ENCODE results near the gene LRCOL1.

Gene LRCOL1

GRCh38 chr12:132563911-132564310, 46.5 kb downstream of the LRCOL1 start:
- Mint-ChIP-seq H3K27ac (no peak overlapping the region), H3K36me3 (no peaks in the 10 kb centered on the region), H3K27me3 (no peaks in the 10 kb centered on the region), H3K9me3 (ENCODE audit: low read depth) (no peaks in the 10 kb centered on the region), H3K4me3 (no peak overlapping the region), H3K4me1 (ENCODE audit: low read depth) (peaks cover 6% of the 10 kb centered on the region)

GRCh38 chr12:132562489-132563021, 47.8 kb downstream of the LRCOL1 start:
- Mint-ChIP-seq H3K4me1 (ENCODE audit: low read depth) (peaks cover 13% of the 10 kb centered on the region), H3K27me3 (peaks cover 1% of the 10 kb centered on the region), H3K4me3 (no peak overlapping the region), H3K36me3 (no peaks in the 10 kb centered on the region), H3K9me3 (ENCODE audit: low read depth) (no peaks in the 10 kb centered on the region), H3K27ac (no peak overlapping the region)

GRCh38 chr12:132561427-132562156, 48.8 kb downstream of the LRCOL1 start:
- Mint-ChIP-seq H3K9me3 (ENCODE audit: low read depth) (no peaks in the 10 kb centered on the region), H3K4me1 (ENCODE audit: low read depth) (peaks cover 13% of the 10 kb centered on the region), H3K27me3 (peaks cover 1% of the 10 kb centered on the region), H3K27ac (no peak overlapping the region), H3K4me3 (peak overlapping the region; percentile 81), H3K36me3 (no peaks in the 10 kb centered on the region)

- H3K27me3 Mint-ChIP-seq = peaks cover 1% of the 10 kb centered on the region
- peaks cover 13% of the 10 kb centered on the region for H3K4me1 Mint-ChIP-seq (ENCODE audit: low read depth)
- H3K27ac Mint-ChIP-seq = no peak overlapping the region
- H3K36me3 Mint-ChIP-seq = no peaks in the 10 kb centered on the region
- peak overlapping the region; percentile 81 for H3K4me3 Mint-ChIP-seq
- H3K9me3 Mint-ChIP-seq (ENCODE audit: low read depth) = no peaks in the 10 kb centered on the region
These were observed 49.6 kb downstream of the LRCOL1 start for GRCh38 chr12:132560614-132561426.

- Mint-ChIP-seq H3K4me1 (ENCODE audit: low read depth) (peaks cover 13% of the 10 kb centered on the region), H3K9me3 (ENCODE audit: low read depth) (no peaks in the 10 kb centered on the region), H3K4me3 (no peak overlapping the region), H3K27me3 (peaks cover 1% of the 10 kb centered on the region), H3K36me3 (no peaks in the 10 kb centered on the region), H3K27ac (no peak overlapping the region)
These were observed 50.1 kb downstream of the LRCOL1 start for GRCh38 chr12:132560364-132560613.

- Mint-ChIP-seq H3K9me3 (ENCODE audit: low read depth) (no peaks in the 10 kb centered on the region), H3K27me3 (peaks cover 1% of the 10 kb centered on the region), H3K36me3 (no peaks in the 10 kb centered on the region), H3K4me3 (peak overlapping the region; percentile 77), H3K27ac (no peak overlapping the region), H3K4me1 (ENCODE audit: low read depth) (peaks cover 11% of the 10 kb centered on the region)
These were observed 50.6 kb downstream of the LRCOL1 start for GRCh38 chr12:132559652-132560363.

- H3K4me3 Mint-ChIP-seq = peak overlapping the region; percentile 77
- H3K27me3 Mint-ChIP-seq = peaks cover 1% of the 10 kb centered on the region
- no peaks in the 10 kb centered on the region for H3K9me3 Mint-ChIP-seq (ENCODE audit: low read depth)
- H3K27ac Mint-ChIP-seq = no peak overlapping the region
- H3K36me3 Mint-ChIP-seq = no peaks in the 10 kb centered on the region
- H3K4me1 Mint-ChIP-seq (ENCODE audit: low read depth) = peaks cover 11% of the 10 kb centered on the region
These were observed 51.3 kb downstream of the LRCOL1 start for GRCh38 chr12:132558861-132559623.

- Mint-ChIP-seq H3K4me1 (ENCODE audit: low read depth) (peaks cover 11% of the 10 kb centered on the region), H3K9me3 (ENCODE audit: low read depth) (no peaks in the 10 kb centered on the region), H3K4me3 (peak overlapping the region; percentile 77), H3K27me3 (peaks cover 1% of the 10 kb centered on the region), H3K36me3 (no peaks in the 10 kb centered on the region), H3K27ac (no peak overlapping the region)
These were observed 52.1 kb downstream of the LRCOL1 start for GRCh38 chr12:132558042-132558856.

GRCh38 chr12:132557291-132558015, 52.9 kb downstream of the LRCOL1 start:
- Mint-ChIP-seq H3K27me3 (peaks cover 1% of the 10 kb centered on the region), H3K9me3 (ENCODE audit: low read depth) (no peaks in the 10 kb centered on the region), H3K4me3 (no peak overlapping the region), H3K36me3 (no peaks in the 10 kb centered on the region), H3K27ac (no peak overlapping the region), H3K4me1 (ENCODE audit: low read depth) (peaks cover 11% of the 10 kb centered on the region)

- H3K4me3 Mint-ChIP-seq = no peak overlapping the region
- H3K9me3 Mint-ChIP-seq (ENCODE audit: low read depth) = no peaks in the 10 kb centered on the region
- no peaks in the 10 kb centered on the region for H3K36me3 Mint-ChIP-seq
- H3K27ac Mint-ChIP-seq = no peak overlapping the region
- peaks cover 1% of the 10 kb centered on the region for H3K27me3 Mint-ChIP-seq
- H3K4me1 Mint-ChIP-seq (ENCODE audit: low read depth) = peaks cover 11% of the 10 kb centered on the region
These were observed 53.6 kb downstream of the LRCOL1 start for GRCh38 chr12:132556801-132557200.

GRCh38 chr12:132556216-132556615, 54.2 kb downstream of the LRCOL1 start:
- Mint-ChIP-seq H3K4me3 (no peak overlapping the region), H3K27ac (no peak overlapping the region), H3K4me1 (ENCODE audit: low read depth) (peaks cover 11% of the 10 kb centered on the region), H3K36me3 (no peaks in the 10 kb centered on the region), H3K27me3 (peaks cover 1% of the 10 kb centered on the region), H3K9me3 (ENCODE audit: low read depth) (no peaks in the 10 kb centered on the region)

GRCh38 chr12:132555686-132556085, 54.7 kb downstream of the LRCOL1 start:
- Mint-ChIP-seq H3K9me3 (ENCODE audit: low read depth) (no peaks in the 10 kb centered on the region), H3K36me3 (no peaks in the 10 kb centered on the region), H3K27me3 (peaks cover 1% of the 10 kb centered on the region), H3K4me1 (ENCODE audit: low read depth) (peaks cover 11% of the 10 kb centered on the region), H3K27ac (no peak overlapping the region), H3K4me3 (no peak overlapping the region)

- Mint-ChIP-seq H3K4me3 (no peak overlapping the region), H3K36me3 (no peaks in the 10 kb centered on the region), H3K27me3 (peaks cover 1% of the 10 kb centered on the region), H3K9me3 (ENCODE audit: low read depth) (no peaks in the 10 kb centered on the region), H3K4me1 (ENCODE audit: low read depth) (peaks cover 11% of the 10 kb centered on the region), H3K27ac (no peak overlapping the region)
These were observed 55.3 kb downstream of the LRCOL1 start for GRCh38 chr12:132554845-132555630.
